GM21737 (cell line): Measurements from ENCODE around the gene HCAR1.
"Not testable (repeated sequence)": the region's sequence is repeated elsewhere in the genome, so short reads cannot be mapped to it uniquely, and the experiment has no call there.

Experiments
- ATAC-seq: cut with Tn5 transposase; IDR thresholded peaks from one replicate; pipeline ENCODE4 v1.9.1; 2021; ENCODE audit warnings: mild to moderate bottlenecking, moderate library complexity; ENCODE audit not compliant: unreplicated experiment

Gene HCAR1, protein sequence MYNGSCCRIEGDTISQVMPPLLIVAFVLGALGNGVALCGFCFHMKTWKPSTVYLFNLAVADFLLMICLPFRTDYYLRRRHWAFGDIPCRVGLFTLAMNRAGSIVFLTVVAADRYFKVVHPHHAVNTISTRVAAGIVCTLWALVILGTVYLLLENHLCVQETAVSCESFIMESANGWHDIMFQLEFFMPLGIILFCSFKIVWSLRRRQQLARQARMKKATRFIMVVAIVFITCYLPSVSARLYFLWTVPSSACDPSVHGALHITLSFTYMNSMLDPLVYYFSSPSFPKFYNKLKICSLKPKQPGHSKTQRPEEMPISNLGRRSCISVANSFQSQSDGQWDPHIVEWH

DNA sequence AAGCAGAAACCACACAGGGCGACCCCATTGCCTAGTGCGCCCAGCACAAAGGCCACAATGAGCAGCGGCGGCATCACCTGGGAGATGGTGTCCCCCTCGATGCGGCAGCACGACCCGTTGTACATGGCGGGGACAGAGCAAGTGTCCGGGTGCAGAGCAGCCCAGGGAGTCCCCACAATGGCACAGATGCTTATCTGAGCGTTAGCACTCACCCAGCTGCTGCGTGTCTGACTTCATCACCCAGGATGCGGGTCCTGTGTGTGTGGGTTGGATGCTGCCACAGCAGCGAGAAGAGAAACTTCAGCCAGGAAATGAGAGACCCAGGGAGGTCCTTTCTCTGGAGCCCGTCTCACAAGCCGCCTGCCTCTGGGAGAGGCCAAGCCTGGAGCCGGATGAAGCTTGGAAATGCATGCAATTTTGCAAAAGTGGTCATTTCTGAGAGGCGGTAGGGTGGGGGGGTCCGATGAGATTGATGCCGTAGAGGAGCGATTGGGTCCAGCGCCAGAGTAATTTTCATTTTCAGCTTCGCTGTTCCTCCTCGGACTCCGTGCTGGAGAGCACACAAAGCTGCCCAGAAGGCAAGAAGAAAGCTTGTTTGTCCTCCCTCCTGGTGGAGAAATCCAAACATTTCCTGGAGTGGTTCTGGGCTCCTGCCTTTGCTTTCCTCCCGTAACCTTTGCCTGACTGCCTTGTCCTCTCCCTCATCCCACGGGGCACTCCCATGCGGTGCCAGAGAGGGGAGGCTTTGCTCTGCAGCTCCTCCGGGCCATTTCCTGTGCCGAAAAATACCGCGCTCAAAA, at the start of gene HCAR1:
Gene HCAR1 (minus strand): TSS at position 630 of the 800 bp plus-strand sequence. CDS start 505 bp downstream, at position 125.
- ATAC-seq: no peak

DNA sequence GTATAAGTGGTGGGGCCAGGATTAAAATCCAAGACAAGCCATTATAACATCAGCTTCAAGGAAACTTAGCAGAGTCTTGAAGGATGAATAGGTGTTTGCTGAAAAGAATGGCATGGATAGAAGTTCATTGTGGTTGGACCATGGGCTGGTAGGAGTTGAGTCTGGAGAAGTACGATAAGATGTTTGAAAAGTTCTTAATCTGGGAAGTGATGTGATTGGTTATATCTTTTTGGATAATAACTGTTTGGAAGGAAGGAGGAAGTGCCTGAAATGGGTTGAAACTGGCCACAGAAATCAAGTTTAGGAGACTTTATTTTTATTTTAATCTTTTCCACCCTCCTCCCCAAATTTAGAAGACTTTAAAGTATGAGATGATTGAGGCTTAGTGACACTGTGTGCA, 26.9 kb upstream of the HCAR1 start:
- no peak for ATAC-seq

DNA sequence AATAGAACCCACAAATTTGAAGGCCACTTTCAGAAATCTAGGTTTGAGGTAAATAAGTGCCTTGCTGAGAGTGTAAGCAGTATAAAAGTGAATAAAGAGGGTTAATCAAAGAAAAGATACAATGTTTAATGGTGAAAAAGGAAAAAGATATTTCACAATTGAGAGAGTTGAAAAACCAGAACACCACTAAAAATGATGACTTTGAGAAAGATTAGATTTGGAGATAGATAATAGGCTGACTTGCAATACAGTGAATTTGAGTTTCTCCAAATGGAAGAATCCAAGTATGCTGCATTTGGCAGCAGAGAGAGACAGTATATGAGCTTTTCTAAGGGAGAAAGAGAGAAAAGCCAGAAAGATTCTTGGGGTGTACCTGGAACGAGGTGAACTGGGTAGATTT, 24.1 kb upstream of the HCAR1 start:
- no peak for ATAC-seq

DNA sequence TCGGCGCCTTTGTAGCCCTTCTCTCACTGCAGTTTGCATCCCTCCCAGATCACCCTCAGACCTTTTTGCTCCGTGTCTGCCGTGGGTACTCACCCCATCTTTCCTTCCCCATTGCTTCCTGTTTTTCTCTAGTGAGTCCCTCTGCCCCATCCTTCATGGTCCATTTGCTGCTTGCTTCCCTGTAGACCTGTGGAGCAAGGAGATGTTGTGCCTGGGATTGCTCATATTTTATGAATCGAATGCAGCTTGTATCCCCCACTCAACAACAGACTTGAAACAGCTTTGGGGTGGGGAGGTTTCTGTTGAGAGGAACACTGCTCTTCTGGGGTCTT, 22.6 kb upstream of the HCAR1 start:
- ATAC-seq: no peak

DNA sequence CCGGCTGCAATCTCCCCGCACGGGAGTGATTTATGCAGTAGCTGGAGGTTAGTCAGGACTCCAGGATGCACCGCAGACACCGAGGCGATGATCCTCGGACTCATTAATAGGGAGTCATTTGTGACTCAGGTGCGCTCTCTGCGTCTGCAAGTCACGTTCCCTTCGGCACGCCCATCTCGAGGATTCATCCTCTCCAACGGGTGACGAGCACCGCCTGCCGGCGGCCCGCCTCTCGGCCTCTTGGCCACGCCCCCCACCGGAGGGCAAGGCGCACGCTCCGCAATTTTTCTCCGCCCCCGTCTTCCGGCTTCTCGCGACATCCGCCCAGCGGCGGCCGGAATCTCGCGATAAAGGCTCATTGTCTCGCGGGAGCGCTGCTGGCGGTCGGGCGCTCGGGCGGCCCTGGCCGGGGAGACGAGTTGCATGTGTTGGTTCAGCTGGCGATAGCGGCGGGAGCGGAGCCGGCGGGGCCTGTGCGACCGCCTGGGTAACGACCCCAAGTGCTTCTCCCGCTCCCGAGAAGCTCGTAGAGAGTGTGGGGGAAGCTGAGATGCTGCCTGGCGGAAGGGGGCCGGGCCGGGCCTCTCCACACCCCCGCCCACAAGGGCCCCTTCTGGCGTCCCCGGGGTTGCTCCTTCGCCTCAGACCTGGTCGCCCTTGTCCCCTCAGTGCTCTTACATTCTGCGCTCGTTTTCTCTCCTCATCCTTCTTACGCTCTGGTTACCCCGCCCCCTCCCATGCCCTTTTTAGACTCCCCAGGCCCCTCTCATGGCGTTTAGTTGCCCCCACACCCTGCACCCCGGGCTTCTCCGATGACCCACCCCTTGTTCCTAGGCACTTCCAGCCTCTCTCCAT, 22.0 kb upstream of the HCAR1 start, which contains the start of gene DENR:
Gene DENR (plus strand): TSS at position 361 of the 855 bp plus-strand sequence. CDS start 878 bp downstream, outside the sequence.
- ATAC-seq: peak; percentile 84

DNA sequence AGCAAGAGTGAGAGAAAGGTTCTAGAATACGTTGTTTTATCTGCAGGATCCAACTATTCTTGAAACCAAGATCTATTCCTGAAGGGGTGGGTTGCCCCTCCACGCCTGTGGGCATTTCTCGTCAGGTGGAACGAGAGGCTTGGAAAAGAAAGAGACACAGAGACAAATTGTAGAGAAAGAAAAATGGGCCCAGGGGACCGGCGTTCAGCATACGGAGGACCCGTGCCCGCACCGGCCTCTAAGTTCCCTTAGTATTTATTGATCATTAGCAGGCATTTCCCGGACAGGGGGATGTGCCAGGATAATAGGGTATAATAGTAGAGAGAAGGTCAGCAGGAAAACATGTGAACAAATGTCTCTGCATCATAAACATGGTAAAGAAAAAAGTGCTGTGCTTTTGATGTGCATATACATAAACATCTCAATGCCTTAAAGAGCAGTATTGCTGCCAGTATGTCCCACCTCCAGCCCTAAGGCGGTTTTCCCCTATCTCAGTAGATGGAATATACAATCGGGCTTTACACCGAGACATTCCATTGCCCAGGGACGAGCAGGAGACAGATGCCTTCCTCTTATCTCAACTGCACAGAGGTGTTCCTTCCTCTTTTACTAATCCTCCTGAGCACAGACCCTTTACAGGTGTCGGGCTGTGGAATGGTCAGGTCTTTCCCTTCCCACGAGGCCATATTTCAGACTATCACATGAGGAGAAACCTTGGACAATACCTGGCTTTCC, 20.3 kb upstream of the HCAR1 start:
- ATAC-seq: not testable (repeated sequence)

DNA sequence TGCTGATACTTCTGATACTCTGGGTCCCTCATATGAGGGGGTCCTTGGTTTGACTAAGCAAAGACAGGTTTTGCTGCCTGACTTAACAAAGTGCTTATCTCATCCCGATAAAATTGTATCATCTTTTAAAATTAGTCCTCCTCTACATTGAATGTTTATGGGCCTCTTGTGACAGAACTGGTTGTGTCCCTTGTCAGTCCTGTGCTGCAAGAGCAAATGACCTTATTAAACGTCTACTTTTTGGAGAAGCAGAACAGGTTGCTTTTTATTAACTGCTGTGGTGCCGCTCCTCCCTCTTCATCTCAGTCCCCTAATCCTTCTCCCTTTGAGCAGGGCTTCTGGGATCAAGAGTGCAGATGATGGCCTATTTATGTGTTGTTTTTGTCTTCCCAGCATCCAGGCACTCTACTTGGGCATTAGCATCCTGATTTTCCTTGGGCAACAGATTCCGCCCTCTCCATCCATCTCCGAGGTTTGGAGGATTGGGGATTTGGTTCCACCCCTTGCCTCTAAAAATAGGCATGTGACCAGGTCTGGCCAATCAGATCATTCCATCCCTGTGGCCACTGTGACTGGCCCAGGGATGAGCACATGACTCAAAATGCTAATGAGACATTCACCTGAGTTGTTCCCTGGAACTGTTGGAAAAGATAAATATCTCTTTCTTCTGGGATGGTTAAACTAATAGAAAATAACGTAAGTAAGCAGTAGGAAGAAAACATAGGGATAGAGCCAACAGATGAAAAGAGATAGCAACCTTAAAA, 19.1 kb upstream of the HCAR1 start:
- ATAC-seq: no peak

DNA sequence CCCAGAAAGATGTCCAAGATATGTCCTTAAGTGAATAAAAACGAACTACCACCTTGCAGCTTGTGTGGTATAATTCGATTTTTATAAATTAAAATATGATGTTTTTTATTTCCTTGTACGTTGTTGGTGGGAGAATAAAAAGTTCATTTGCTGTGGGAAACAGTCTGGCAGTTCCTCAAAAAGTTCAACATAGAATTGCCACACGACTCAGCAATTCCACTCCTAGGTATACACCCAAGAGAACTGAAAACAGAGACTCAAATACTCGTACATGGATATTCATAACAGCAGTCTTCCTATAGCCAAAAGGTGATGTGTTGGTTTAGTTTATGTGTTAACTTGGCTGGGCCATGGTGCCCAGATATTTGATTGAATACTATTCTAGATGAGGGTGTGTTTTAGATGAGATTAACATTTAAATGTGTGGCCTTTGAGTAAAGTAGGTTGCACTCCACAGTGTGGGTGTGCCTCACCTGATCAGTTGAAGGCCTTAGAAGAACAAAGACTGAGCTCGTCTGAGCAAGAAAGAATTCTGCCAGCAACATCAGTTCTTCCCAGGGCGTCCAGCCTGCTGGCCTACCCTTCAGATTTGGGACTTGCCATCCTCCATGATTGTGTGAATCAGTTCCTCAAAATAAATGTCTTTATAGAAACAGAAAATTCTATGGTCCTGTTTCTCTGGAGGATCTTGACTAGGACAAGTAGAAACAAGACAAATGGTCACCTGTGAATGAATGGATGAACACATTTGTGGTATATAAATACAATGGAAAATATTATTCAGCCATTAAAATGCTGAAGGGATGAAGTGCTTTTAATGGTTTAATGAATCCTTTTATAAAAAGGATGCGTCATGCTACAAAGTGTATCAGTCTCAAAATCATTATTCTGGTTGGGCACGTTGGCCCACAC, 16.8 kb upstream of the HCAR1 start:
- no peak for ATAC-seq

DNA sequence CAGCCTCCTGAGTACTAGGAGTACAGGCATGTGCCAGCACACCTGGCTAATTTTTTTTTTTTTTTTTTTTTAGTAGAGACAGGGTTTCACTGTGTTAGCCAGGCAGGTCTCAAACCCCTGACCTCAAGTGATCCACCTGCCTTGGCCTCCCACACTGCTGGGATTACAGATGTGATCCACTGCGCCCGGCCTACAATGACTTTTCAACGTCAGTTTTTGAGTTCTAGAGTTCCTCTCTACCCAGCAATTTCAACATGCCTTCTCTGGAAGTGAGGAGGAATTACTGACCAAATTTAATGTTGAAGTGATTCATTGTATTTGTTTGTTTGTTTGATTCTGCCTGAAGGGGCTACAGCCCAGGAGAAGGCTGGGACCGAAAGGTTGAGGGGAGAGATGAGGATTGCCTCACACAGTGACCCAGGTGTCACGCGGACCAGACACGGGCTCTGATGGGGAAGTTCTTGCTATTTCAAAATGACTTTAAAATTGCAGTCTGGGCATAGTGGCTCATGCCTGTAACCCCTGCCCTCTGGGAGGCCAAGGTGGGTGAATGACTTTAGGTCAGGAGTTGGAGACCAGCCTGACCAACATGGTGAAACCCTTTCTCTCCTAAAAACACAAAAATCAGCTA, 13.4 kb upstream of the HCAR1 start:
- no peak for ATAC-seq

DNA sequence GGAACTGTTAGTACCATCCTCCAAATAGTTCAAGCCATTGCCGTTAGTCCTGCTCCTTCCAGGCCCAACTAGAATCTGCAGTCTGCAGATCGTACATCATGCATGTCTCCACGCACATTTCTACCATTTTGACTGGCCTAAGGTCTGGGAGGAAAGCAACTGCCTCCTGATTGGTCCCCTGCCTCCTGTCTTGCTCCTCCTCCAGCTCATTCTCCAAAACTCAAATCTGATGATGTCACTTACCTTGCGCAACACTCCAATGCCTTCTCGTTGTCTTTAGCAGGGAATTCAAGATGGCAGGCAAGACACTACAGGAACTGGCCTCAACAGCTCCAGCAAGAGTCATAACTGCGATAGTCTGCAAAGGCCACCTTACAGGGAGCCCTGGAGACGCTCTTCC, 9.7 kb upstream of the HCAR1 start:
- no peak for ATAC-seq

DNA sequence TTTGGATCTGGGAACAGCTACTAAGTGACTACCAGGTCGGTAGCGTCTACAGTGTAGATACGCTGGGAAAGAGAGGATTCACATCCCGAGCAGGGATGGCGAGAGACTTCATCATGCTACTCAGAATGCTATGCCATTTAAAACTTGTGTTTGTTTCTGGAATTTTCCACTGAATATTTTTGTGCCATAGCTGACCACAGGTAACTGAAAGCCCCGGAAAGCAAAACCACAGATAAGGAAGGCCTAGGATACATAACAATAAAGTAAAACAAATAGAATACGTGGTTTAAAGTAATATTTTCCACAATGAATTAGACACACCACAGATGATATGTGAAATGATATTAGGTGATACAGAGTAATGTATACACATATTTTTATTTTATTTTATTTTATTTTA, 7.9 kb upstream of the HCAR1 start:
- ATAC-seq: no peak

DNA sequence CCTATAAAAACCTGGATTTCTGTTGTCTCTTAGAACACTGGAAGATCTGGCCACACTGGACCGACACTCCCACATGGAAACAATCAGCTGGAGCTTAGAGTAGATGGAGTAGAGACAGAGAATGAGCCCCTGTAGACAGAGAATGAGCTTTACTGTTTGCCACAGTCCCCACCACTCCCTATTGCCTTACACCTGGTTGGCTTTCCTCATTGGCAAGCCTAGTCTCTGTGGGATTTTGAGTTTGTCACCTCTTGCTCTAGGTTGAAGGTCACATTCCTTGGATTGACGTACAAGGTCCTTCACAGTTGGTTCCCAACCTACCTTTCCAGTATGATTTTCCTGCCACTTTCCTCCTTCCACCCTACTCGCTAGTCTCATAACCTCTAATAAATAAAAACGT, 2.0 kb upstream of the HCAR1 start:
- ATAC-seq: no peak

DNA sequence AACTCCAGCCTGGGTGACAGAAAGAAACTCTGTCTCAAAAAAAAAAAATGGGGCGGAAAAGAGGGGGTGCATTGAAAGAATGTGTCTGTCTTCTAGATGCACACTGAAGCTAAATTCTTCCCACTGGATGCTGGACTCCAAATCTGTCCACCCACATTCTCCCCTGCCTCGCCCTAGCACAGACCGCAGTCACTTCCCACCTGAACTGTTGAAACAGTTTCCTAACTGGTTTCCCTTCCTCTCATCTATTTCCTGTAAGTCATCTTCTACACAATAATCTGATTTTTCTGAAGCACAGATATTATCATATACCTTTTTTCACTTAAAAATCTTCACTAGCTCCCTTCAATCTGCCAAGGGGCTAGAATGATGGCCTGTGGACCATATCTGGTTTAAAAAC, 1.5 kb upstream of the HCAR1 start:
- no peak for ATAC-seq

DNA sequence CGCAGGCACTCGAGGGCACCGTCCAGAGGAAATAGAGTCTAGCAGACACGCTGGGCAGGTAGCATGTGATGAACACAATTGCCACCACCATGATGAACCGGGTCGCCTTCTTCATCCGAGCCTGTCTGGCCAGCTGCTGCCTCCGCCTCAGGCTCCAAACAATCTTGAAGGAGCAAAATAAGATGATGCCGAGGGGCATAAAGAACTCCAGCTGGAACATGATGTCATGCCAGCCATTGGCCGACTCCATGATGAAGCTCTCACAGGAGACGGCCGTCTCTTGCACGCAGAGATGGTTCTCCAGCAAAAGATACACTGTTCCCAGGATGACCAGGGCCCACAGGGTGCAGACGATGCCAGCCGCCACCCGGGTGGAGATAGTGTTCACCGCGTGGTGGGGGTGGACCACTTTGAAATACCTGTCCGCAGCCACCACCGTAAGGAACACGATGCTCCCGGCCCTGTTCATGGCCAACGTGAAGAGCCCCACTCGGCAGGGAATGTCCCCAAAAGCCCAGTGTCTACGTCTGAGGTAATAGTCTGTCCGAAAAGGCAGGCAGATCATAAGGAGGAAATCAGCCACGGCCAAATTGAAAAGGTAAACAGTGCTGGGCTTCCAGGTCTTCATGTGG, 945 bp downstream of the HCAR1 start:
- ATAC-seq: no peak

DNA sequence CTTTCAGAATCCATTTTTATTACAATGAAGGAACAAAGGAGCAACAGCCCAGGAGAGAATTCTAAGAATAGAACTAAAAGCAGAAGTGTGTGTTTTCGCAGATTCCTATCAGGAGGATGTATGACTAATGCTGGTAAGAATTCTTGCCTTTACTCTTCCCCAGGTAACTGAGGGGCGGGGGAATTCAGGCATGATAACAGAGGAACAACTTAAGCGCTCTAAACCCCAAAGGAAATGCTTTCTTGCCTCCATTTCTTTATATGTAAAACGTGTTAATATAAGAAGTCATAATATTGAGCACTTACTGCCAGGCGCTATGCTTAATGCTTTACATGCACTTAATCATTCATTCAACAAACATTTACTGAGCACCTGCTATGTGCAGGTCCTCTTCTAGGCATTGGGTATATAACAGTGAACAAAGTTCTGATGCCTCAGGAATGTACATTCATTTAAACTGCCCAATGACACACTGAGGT, 4.5 kb downstream of the HCAR1 start:
- peak; percentile 43 for ATAC-seq

DNA sequence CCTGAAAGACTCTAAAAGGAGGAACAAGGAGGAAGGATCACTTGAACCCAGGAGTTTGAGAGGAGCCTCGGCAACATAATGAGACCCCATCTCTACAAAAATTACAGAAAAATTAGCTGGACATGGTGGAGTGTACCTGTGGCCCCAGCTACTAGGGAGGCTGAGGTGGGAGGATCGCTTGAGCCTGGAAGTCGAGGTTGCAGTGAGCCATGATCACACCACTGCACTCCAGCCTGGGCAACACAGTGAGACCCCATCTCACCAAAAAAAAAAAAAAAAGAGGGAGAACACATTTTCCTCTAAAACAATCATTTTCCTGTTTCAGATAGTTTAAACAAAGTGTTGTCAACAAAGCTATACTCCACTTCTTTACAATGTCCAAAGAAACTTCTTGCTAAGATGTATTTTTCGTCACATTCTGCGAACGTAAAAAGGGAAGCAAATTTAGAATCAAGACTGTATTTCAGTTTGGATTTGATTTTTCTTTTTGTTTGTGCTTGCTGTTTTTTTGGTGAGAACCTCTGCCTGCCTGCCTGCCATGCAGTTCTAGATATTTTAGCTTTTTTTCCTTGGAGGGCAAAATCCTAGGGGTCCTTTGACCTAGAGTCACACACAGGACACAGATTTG, 5.1 kb downstream of the HCAR1 start:
- ATAC-seq: no peak

DNA sequence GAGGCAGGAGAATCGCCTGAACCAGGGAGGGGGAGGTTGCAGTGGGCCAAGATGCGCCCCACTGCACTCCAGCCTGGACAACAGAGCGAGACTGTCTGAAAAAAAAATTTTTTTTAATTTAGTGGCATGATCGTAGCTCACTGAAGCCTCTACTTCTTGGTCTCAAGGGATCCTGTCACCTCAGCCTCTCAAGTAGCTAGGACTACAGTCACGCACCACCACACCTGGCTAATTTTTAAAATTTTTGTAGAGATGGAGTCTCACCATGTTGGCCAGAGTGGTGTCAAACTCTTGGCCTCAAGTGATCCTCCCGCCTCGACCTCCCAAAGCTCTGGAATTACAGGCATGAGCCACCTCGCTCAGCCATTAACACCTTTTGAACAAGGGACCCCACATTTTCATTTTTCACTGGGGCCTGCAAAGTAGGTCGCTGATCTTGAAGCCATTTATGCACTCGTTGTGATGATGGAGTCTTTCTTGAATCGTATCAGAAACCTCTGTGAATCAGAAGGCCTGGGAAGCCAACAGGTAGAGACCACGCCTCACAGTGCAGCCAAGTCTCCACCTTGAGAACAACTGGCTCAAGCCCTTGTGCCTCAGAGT, 5.9 kb downstream of the HCAR1 start:
- ATAC-seq: no peak
